Bronchus fibroblast of lung (primary cell): ENCODE data around the gene GLE1. TPM values are rescaled to one million over a fixed set of nuclear protein-coding genes. Genes with fewer than 3 reads are reported as not detected.

Experiments used
- total RNA-seq: library from RNA; depleted of rRNA; stranded (reverse); fragments of >200 nt; gene quantifications from 2 replicates; pipeline ENCODE4 v1.2.3, GENCODE V29; 2015

The GLE1 gene, protein sequence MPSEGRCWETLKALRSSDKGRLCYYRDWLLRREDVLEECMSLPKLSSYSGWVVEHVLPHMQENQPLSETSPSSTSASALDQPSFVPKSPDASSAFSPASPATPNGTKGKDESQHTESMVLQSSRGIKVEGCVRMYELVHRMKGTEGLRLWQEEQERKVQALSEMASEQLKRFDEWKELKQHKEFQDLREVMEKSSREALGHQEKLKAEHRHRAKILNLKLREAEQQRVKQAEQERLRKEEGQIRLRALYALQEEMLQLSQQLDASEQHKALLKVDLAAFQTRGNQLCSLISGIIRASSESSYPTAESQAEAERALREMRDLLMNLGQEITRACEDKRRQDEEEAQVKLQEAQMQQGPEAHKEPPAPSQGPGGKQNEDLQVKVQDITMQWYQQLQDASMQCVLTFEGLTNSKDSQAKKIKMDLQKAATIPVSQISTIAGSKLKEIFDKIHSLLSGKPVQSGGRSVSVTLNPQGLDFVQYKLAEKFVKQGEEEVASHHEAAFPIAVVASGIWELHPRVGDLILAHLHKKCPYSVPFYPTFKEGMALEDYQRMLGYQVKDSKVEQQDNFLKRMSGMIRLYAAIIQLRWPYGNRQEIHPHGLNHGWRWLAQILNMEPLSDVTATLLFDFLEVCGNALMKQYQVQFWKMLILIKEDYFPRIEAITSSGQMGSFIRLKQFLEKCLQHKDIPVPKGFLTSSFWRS
- 28.1 TPM in 2 replicates for total RNA-seq

GRCh38 chr9:128504485-128505413 is at the start of gene GLE1:
TSS of gene GLE1 (plus strand) at chr9:128504719. CDS start at chr9:128504806, 87 bp downstream.

GRCh38 chr9:128455849-128456612 is 48.5 kb upstream of the GLE1 start, which contains the start of gene ODF2:
TSS of gene ODF2 (plus strand) at chr9:128456006. CDS start at chr9:128456092, 86 bp downstream.

DNA sequence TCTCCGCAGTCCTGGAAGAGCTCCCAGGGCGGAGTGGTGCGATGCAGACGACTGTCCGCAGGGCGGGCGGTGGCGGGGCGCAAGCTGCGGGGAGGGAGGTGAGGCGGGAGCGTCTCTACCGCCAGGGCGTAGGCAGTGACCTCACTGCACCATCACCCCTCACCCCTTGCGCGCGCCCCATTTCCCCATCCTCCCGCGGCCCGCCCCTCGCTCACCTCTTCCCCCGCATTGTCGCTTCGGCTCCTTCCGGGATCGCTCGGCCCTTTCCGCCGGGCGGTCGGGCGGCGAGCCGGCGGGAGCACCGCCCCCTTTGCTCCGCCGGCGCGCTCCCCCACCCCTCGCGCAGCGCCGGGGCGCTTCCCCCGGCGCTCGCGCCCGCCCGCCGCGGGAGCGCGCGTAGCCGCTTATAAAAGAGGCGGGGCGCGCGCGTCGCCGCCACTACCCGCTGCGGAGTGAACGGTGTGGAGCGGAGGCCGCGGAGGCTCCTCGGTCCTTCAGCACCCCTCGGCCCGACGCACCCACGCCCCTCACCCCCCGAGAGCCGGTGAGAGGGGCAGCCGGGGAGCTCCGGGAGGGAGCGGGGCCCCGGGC is 47.7 kb downstream of the GLE1 start, which contains the start of gene SPTAN1:
SPTAN1 (plus strand) TSS at position 435 of the 591 bp plus-strand sequence. CDS start 14,154 bp downstream, outside the sequence.

Other genes starting within 250 kb of the GLE1 start
- 90.8 and 91.0 TPM in 2 replicates for gene GOLGA2, start 228.7 kb upstream of the GLE1 start, total RNA-seq
- gene SWI5, start 228.4 kb upstream of the GLE1 start, total RNA-seq = 44.6 and 49.2 TPM in 2 replicates
- 11.1 and 15.5 TPM in 2 replicates for gene TRUB2, start 182.3 kb upstream of the GLE1 start, total RNA-seq
- gene COQ4, start 181.9 kb upstream of the GLE1 start, total RNA-seq = 48.3 and 53.5 TPM in 2 replicates
- gene SLC27A4, start 164.2 kb upstream of the GLE1 start, total RNA-seq = 20.7 and 21.1 TPM in 2 replicates
- gene URM1, start 133.3 kb upstream of the GLE1 start, total RNA-seq = 43.3 and 45.6 TPM in 2 replicates
- gene CERCAM, start 83.9 kb upstream of the GLE1 start, total RNA-seq = 58.6 and 63.5 TPM in 2 replicates
- gene ODF2, start 48.7 kb upstream of the GLE1 start, total RNA-seq = 41.8 and 44.0 TPM in 2 replicates
- gene SPTAN1, start 47.9 kb downstream of the GLE1 start, total RNA-seq = 115 and 117 TPM in 2 replicates
- gene DYNC2I2, start 152.1 kb downstream of the GLE1 start, total RNA-seq = 112 and 122 TPM in 2 replicates
- gene SET, start 184.5 kb downstream of the GLE1 start, total RNA-seq = 270 and 352 TPM in 2 replicates
- gene PKN3, start 197.8 kb downstream of the GLE1 start, total RNA-seq = 10.3 and 10.4 TPM in 2 replicates
- 87.3 and 88.4 TPM in 2 replicates for gene ZDHHC12, start 219.4 kb downstream of the GLE1 start, total RNA-seq